Epidermal melanocyte (primary cell): Measurements from ENCODE around the gene NKX1-1.
"Not testable (repeated sequence)": the region's sequence is repeated elsewhere in the genome, so short reads cannot be mapped to it uniquely, and the experiment has no call there.

Experiments
- DNase-seq: peaks from one replicate; pipeline ENCODE4 v3.0.0; 2011; ENCODE audit warnings: low spot score; ENCODE audit not compliant: insufficient read length

Gene NKX1-1

DNA sequence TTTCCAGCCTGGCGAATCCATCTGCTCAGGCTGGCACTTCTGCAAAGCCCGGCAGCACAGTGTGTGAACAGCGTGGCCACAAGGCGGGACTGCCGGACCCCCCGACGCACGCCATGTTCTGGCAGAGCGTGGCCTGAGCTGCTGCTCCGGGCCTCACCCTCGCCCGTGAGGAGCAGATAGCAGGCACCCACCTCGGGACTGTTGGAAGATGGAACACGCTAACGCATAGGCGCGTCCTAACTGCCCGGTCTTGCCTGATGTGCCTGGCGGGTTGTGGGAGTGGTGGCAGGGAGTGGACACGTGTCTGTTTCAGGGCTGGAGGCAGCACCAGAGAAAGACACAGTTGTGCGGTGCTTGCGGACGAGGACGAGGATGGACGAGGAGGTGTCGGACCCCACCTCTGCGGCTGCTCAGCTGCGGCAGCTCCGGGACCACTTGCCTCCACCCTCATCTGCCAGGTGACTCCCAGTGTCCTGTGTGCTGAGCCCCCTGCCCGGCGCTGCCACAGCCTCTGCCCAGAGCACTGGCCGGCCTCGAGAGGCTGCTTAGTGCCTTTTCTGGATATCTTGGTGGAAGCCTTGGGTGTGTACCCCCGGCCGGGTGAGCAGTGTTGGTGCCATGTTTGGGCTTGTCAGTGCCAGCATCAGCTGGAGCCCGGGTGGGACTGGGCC lies 31.1 kb downstream of the NKX1-1 start:
- DNase-seq: no peak

DNA sequence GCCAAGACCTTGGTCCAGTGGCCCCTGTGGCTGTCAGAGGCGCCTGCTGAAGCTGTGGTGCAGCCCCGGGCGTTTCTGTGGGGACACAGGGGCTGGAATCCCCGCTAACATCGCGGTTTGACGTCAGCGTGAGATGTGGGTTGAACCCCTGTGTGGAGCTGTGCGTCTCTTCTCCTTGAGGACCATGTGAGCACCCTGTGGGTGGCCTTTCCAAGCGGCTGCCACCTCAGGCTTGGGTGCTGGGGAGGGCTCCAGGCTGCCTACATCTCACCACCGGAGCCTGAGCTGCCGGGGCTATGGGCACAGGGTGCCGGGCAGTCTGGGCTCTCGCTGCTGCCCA lies 31.6 kb downstream of the NKX1-1 start:
- no peak for DNase-seq

DNA sequence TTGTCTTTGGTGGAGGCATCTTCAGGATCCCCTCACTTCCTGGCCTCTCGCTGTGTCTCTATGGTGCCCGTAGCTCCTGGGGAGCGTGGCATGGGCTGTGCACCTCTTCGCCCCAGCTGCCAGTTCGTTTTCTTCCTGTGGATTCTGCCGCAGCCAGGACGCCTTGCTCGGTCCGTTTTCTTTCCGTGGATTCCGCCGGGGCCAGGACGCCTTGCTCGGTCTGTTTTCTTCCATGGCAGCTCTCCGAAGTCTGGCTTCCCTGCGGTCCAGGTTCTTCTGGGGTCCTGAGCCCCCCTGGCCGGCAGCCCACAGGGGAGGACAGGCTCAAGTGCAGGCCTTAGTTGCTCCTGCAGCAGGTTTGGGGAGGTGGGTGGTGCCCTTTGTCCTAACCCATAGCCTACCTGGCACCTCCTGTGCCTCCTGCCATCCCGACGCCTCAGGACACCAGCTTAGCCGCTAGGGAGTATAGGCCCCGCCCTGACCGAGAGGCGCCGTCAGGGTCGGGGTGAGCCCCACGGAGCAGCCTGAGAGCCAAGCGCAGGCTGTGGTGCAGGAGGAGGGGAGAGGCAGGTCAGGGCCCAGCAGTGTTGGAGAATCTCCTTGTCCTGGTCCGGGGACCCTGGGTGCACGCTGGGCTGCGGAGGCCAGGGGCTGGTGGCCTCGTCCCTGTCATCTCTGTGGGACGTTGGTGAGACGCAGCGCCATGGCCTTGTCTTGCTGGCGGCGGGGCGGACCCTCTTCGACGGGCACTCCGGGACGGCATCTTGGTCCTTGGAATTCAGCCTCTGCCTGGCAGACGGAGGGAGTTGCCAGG lies 32.1 kb downstream of the NKX1-1 start:
- no peak for DNase-seq

DNA sequence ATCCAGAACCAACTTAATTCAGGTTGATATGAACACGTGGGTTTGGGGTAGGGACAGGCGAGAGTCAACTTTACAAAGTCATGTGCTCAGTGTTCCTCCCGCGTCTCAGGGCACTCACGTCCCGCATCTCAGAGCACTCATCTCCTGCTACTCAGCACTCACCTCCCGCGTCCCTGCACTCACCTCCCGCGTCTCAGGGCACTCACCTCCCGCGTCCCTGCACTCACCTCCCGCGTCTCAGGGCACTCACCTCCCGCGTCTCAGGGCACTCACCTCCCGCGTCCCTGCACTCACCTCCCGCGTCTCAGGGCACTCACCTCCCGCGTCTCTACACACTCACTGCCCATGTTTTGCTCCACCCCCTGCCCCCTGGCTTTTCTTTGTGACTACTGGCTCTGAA lies 33.7 kb downstream of the NKX1-1 start:
- DNase-seq: not testable (repeated sequence)

DNA sequence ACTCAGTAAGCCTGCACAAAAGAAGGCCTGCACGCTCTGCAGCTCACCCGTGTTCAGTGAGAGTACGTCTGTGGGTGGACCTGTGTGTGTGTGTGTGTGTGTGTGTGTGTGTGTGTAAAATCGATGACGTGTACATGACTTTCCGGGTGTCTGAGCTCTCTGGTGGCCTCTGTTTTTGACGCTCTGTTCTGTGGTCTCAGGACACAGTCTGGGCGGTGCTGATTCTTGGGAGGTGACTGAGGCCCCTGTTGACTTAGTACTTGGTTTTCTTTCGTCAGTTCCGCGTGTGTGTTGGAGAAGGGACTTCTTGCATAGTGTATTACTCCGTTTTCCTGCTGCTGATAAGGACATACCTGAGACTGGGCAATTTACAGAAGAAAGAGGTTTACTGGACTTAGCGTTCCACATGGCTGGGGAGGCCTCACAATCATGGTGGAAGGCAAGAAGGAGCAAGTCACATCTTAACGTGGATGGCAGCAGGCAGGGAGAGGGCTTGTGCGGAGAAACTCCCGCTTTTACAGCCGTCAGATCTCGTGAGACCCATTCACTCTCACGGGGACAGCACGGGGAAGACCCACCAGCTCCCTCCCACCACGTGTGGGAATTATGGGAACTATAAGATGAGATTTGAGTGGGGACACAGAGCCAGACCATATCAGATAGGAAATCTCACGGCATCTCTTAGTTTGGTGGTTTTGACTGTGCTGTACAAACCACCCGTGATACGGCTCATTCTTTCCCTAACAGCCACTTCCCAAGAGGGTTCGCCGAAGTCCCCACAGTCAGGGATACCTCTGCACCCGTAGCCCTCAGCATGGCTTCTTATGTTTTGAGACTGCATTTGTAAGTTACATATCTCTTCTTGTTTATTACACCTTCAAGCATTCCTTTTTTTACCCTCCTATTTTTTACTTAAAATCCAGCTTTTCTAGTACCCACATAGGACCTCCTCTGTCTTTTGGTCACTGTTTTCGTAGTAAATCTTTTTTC lies 34.8 kb downstream of the NKX1-1 start:
- no peak for DNase-seq

DNA sequence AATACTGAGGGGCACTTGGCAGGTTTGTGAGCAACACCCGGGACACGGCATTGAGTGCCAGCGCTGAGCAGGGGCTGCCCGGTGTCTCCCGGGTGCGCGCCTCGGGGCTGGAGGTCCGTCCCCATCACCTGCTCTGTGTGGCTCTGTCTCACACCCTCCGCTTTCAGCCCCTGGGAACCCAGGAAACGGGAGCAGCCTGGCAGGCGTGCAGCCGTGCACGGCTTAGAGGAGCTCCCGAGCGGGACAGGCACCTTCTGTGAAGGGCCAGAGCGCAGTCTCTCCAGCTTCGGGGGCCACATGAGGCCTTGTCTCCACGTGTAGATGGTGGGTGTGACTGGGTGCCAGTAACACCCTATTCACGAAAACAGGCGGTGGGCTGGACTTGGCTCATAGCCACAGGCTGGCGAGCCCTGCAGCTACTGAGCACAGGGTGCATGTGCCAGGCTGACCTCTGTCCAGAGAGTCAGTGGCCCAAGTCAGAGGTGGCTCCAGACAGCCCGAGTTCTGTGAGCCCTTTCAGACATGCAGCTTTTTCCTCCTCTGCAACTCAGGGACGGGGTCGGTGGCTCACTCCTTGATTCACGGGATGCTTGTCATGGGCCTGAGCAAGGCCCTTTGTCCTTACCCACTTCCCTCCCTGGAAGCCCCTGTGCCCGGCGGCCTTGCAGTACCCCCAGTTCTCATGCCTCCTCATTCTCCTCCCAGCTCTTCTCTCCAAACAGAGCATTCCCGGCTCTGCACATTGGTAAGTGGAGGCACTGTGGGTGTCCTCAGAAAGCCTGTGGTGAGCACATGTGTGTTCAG lies 35.7 kb downstream of the NKX1-1 start:
- no peak for DNase-seq

DNA sequence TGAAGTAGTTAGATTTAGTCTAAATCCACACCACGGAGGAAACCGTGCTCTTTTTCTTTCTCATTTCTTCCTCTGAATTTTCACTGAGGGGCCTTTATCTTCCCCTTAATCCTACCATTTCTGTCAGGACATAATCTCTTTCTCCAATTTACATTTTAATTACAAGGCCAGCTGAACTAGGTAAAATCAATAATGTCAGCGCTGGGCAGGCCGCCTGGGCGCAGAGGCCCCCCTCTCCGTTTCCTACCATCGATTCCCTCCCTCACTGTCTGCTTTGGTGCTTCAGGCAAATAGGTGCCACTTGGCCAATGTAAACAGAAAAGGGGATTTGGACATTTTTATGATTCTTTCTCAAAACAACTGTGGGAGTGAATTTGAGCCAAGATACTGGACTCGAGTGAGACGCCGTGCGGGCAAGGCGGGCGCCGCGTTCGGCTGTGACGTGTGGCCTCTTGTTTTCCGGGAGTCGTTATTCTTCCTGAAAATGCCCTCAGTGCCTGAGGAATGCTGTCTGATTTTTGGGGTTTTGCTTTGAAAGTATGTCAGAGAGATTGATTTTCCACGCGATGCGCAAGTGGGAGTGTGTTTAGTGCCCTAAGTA lies 36.7 kb downstream of the NKX1-1 start:
- DNase-seq: no peak

DNA sequence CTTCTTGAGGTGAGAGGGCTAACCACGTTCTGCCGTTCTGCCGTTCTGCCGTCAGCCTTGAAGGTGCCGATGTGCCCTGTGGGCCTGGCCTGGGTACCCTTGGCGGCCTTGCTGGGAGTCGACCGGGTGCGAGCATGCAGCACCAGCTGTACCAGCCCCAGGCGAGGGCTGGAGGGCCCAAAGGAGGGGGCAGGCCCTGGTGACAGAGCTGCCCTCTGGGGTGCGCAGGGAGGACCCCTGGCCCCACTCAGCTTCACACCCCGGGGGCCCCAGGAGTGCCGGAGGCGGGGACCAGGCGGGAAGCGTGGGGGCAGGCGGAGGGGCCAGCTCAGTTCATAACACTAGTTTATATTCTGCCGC lies 37.2 kb downstream of the NKX1-1 start:
- no peak for DNase-seq

DNA sequence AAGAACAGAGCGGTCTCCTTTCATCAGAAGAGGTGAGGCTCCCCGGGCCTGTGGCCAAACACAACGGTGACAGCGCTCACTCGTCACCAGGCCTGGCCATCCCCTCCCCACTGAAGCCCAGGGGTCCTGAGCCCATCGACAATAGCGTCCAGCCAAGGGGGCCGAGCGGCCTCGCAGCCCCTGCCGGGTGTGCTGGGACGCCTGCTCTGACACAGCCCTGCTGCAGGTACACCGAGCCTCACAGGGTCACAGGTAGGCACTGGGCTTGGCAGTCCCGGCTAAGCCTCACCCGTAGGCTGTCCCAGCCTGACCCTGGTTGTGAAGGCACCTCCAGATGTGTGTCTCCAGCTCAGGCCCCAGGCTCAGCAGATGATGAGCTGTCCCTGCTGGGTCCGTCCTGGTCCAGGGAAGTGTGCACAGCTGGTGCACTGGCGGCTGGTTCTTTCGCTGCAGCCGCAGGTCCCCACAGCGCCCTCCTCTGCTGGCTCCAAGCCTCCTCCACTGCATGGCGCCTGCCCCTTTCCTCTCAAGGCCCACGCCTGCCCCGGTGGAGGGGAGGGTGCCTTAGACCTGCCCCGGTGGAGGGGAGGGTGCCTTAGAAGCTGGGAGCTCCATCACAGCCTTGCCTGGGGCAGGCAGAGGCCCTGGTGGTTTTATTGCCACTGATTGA lies 37.7 kb downstream of the NKX1-1 start:
- DNase-seq: no peak

DNA sequence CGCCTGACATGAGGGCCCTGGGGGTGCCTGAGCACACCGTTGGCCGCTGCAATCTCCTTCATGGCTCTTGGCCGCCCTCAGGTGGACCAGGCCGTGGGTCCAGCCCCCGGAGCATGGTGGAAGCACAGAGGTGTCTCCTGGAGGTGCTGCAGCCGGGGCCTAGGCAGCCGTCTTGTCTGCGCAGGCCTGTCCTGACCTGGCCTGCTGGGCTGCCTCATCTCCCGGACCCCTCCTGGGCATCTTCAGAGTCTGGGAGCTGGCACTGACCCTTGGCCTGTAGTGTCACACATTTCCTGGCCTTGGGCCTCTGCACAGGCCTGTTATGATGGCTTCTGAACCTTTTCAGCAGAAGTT lies 38.3 kb downstream of the NKX1-1 start:
- no peak for DNase-seq

DNA sequence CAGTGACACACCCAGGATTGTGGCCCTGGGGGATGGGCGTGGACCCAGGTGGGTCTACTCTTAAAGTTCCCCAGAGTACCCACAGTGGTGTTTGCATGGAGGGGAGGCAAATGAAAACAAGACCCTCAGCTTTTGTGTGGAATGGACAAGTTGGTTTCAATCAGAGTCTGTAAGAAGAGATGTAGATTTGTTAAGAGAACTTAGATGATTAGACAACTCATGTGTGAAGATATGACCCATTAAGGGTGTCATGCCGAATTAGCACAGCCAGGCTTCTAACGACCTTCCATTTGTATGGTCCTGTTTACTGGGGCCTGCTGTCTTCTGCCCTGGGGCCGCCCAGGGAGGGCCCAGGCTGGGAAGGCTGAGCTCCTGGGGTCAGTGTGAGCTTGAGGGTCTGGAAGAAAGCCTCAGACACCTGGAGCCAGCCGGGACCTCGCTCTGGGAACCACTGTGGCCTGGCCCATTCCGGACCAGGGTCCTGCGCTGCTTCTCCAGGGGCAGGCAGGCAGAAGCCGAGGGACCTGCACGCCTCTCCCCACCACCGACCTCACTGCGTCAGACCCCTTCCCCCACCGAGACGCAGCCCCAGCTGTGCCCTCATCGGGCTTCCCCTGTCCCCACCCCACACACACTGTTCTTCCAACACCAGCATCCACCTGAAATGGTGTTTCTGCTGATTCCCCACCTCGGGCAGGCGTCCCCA lies 38.9 kb downstream of the NKX1-1 start:
- no peak for DNase-seq

DNA sequence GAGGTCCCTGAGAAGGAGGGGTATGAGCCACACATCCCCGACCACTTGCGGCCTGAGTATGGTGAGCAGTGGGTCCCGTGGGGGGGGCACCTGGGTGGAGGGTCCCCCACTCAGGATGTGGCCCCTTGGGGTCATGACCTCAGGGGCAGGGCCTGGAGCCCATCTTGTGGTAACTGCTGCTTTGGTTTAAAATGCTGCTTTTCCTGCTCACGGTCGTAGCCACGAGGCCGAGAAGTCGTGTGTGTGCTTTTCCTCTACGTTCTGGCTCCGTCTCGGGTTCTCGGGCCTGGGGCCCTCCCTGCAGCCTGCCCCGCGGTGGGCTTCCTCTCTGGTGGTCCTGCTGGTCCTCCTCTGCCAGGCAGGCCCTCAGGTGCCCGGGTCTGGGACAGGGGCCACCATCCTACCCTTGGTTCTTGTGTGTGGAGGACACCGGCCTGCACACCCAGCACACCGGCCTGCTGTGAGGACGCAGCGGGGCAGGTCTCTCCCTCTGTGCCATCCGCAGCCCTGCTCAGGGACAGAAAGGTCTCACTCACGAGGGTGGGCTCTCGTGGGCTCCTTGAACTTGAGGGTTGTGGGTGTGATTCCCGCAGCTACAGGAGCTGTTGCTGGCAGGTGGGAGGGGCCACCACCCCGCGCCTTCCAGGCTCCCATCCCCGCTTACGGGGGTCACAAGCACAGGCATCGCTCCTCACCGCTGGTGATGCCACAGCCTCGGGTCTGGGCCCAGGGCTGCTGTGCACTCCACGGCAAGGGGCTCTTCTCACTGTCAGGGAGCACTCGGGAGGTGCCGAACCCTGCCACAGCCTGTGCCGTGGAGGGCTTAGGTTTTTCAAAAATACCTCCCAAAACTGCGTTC lies 39.6 kb downstream of the NKX1-1 start:
- no peak for DNase-seq

DNA sequence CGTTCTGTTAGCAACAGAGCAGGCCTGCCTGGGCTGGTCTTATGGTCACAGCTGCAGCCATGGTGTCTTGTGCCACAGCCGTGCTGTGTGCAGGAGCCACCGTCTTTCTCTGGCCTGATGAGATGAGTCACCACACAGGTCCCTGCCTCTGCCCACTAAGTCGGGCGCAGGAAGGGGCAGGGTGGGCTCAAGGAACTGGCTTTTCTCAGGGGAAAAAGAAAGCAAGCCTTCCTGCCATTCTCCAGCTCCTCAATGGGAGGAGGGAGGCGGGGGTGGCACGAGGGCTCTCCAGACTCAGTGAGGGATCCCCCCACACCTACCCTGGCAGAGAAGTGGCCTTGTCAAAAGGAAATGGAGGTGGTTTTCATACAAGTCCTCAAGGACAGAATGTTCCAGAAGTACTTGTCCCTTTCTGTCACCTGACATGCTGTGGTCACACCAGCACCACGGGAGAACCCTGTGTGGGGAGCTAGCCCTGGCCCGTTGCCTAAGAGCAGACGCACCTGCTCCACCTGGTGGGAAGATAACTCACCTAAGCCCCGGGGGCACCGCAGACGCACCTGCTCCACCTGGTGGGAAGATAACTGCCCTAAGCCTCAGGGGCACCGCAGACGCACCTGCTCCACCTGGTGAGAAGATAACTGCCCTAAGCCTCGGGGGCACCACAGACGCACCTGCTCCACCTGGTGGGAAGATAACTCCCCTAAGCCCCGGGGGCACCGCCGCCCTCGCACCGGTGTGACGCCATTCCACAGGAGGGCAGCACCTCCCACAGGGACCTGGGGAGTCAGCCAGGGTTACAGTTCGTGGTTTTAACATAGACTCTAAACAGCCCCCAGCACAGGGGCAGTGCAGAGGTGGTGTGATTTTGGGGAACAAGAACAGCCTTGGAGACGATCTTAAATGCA lies 40.7 kb downstream of the NKX1-1 start:
- DNase-seq: no peak

DNA sequence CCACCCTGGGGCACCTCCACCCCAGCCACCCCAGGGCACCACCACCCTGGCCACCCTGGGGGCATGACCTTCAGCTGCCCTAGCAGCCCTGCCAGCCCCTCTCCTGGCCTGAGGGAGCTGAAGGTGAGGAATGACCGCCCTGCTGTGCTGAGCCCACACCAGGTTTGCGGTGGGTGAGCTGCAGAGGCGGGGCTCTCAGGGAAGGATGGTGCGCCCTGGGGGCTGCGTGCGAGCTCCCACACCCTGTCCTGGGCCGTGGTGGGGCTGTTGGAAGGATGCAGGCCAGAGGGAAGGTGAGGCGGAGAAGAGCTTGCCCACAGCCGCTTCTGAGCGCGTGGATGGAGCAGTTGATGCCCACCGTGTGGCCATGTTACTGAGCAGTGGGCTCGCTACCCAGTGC lies 41.5 kb downstream of the NKX1-1 start:
- DNase-seq: no peak

DNA sequence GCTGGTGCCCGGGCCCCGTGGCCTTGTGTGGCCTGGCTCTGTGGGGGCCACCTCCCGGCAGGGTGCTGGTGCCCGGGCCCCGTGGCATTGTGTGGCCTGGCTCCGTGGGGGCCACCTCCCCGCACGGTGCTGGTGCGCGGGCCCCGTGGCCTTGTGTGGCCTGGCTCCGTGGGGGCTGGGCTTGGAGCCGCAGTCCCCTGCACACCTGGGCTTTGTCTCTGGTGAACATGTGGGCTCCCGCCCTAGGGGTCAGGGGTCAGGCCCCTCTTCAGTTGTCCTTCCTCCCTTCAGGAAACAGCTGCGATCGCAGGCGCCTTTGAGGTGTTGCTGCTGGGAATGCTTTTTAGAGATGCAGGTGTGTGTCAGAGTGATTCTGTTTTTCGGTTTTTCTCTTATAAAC lies 42.0 kb downstream of the NKX1-1 start:
- no peak for DNase-seq

DNA sequence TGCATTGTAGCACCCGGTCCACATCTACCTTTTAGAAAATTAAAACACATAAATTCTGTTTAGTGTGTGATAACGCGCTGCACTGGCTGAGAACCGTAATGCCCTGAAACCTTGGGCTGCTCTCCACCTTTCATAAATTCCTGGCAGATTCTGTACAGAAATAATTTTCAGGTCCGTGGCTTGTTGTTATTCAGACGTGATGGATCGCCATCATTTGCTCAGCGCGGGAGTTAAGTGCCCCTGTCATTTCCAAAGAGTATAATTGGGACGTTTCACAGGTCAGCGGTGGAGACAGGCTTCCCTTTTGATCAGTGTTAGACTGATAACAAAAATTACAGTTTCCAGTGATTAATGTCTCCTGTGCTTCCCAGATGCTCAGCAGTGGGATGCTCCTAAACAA lies 42.7 kb downstream of the NKX1-1 start:
- no peak for DNase-seq

DNA sequence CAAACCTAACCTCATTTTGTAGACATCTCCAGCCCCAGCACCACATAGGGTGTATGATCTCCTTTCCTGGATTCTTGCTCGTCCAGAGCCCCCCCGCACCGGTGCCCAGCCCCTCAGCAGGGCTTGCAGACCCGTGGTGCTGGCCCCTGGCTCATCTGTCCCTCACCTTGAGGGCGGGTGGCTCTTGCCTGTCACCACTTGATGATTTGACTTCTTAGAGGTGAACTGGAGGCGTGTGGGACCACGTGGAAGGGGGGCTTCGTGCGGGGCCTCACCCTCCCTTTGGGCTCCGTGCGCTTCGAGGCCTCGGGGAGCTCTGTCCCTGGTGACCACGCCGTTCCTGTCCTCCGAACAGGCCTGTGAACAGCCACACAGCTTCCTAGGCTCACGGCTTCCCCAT lies 43.7 kb downstream of the NKX1-1 start:
- DNase-seq: no peak

DNA sequence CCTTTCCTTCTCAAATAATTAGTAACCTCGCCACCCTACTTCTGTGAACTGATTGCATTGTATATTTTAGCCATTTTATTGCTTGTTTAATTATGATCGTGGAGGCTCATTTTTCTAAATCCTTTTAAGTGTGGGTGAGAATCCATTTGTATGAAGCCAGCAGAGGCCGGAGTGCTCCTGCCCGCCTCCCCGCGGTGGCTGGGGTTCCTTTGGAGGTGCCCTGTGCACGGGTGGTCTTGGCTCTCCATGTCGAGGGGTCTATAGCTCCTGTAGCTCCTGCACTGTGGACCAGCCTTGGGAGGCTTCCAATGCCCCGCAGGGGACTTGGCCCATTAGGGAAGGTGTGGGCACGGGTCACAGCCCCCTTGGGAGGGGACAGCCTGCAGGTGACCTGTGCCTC lies 44.2 kb downstream of the NKX1-1 start:
- DNase-seq: no peak
